HCT116 (cell line): ENCODE measurements around the gene CADPS.

Experiments used
- EZH2phosphoT487 ChIP-seq: fragments of 200-600 bp; IDR thresholded peaks from 2 replicates; pipeline ENCODE4 v1.6.1; 2018; ENCODE audit warnings: antibody characterized with exemption, borderline replicate concordance
- JUND ChIP-seq: IDR thresholded peaks from 2 replicates; pipeline ENCODE4 v1.6.1; 2012
- MAX ChIP-seq: IDR thresholded peaks from 2 replicates; pipeline ENCODE4 v1.6.1; 2012
- POLR2A ChIP-seq: IDR thresholded peaks from 2 replicates; pipeline ENCODE4 v1.7.0; 2011; ENCODE audit warnings: borderline replicate concordance; ENCODE audit not compliant: insufficient read depth, insufficient read length; ENCODE audit errors: extremely low read depth
- POLR2AphosphoS5 ChIP-seq: IDR thresholded peaks from 2 replicates; pipeline ENCODE4 v1.6.1; 2011; ENCODE audit warnings: mild to moderate bottlenecking, low read depth, low read length, moderate library complexity
- YY1 ChIP-seq: IDR thresholded peaks from 2 replicates; pipeline ENCODE4 v1.6.1; 2011; ENCODE audit warnings: low read length, low read depth, moderate library complexity, mild to moderate bottlenecking; ENCODE audit not compliant: insufficient replicate concordance; ENCODE audit errors: extremely low read depth
- TF ChIP-seq, protein P1 (sequence below), 3 experiments: fragments of 200-600 bp in 1 of 3; sonication (generic) in 1 of 3; IDR thresholded peaks in 2 of 3; conservative IDR thresholded peaks in 1 of 3; 2 replicates each; pipeline ENCODE4 v1.5.1; 2012 to 2017; ENCODE audit warnings: low read depth in 2 of 3, low read length in 2 of 3, antibody characterized with exemption in 1 of 3, borderline replicate concordance in 1 of 3, control low read depth in 1 of 3, mild to moderate bottlenecking in 1 of 3, mixed read lengths in 1 of 3, mixed run types in 1 of 3, moderate library complexity in 1 of 3; ENCODE audit not compliant: insufficient read depth in 1 of 3

- TF ChIP-seq POLR2A (no peak), POLR2AphosphoS5 (no peak), JUND (no peak), YY1 (no peak), MAX (no peak), EZH2phosphoT487 (no peak)
- TF ChIP-seq, protein P1, sequence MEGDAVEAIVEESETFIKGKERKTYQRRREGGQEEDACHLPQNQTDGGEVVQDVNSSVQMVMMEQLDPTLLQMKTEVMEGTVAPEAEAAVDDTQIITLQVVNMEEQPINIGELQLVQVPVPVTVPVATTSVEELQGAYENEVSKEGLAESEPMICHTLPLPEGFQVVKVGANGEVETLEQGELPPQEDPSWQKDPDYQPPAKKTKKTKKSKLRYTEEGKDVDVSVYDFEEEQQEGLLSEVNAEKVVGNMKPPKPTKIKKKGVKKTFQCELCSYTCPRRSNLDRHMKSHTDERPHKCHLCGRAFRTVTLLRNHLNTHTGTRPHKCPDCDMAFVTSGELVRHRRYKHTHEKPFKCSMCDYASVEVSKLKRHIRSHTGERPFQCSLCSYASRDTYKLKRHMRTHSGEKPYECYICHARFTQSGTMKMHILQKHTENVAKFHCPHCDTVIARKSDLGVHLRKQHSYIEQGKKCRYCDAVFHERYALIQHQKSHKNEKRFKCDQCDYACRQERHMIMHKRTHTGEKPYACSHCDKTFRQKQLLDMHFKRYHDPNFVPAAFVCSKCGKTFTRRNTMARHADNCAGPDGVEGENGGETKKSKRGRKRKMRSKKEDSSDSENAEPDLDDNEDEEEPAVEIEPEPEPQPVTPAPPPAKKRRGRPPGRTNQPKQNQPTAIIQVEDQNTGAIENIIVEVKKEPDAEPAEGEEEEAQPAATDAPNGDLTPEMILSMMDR (IDR thresholded peaks at IDR 0.05 in 2 of 3, conservative IDR thresholded peaks at IDR 0.05 in 1 of 3; ENCODE audit: borderline replicate concordance in 1 of 3, insufficient read depth in 1 of 3, low read depth in 2 of 3, low read length in 2 of 3) = no peak
Observed at GRCh38 chr3:62521464-62522105, 353.6 kb downstream of the CADPS start.
